Subcutaneous adipose tissue (tissue), 4 donors: ENCODE results near the gene NRCAM. TPM values are rescaled to one million over a fixed set of nuclear protein-coding genes. Genes with fewer than 3 reads are reported as not detected.

Experiments used
- CTCF ChIP-seq: fragments of 450-650 bp; IDR thresholded peaks from one replicate; pipeline ENCODE4 v1.5.1; 2016; ENCODE audit warnings: low read depth, mild to moderate bottlenecking, control low read depth, antibody characterized with exemption, moderate library complexity
- total RNA-seq, 4 donors: library from RNA; depleted of rRNA; stranded (reverse); fragments of >200 nt; gene quantifications; one replicate each; pipeline ENCODE4 v1.1.0, GENCODE V29; 2016

NRCAM gene
- total RNA-seq, 4 donors from 2014 or later: 21.1 to 74.4 (median 49.3) TPM

- no peak for TF ChIP-seq CTCF
Observed at GRCh38 chr7:108248821-108249220, 207.4 kb downstream of the NRCAM start.

GRCh38 chr7:108248418-108248817 is 207.8 kb downstream of the NRCAM start:
- TF ChIP-seq CTCF: no peak

GRCh38 chr7:108247614-108248013 is 208.6 kb downstream of the NRCAM start:
- no peak for TF ChIP-seq CTCF

GRCh38 chr7:108246227-108246837 is 209.9 kb downstream of the NRCAM start:
- TF ChIP-seq CTCF: no peak

GRCh38 chr7:108245523-108246226 is 210.6 kb downstream of the NRCAM start:
- TF ChIP-seq CTCF: no peak

- TF ChIP-seq CTCF: no peak
Observed at GRCh38 chr7:108244110-108244509, 212.1 kb downstream of the NRCAM start.

GRCh38 chr7:108239501-108240225 is 216.6 kb downstream of the NRCAM start:
- TF ChIP-seq CTCF: no peak
